Measurements from ENCODE around the gene SURF2. TPM values are rescaled to one million over a fixed set of nuclear protein-coding genes. Genes with fewer than 3 reads are reported as not detected.

SURF2 gene
- total and polyA plus RNA-seq, 9 of the 15 experiments (the other 6 are each of a cell fraction or from before 2014, with no cell fraction given), result 5.5 to 82.5 (median 21.3) TPM

DNA sequence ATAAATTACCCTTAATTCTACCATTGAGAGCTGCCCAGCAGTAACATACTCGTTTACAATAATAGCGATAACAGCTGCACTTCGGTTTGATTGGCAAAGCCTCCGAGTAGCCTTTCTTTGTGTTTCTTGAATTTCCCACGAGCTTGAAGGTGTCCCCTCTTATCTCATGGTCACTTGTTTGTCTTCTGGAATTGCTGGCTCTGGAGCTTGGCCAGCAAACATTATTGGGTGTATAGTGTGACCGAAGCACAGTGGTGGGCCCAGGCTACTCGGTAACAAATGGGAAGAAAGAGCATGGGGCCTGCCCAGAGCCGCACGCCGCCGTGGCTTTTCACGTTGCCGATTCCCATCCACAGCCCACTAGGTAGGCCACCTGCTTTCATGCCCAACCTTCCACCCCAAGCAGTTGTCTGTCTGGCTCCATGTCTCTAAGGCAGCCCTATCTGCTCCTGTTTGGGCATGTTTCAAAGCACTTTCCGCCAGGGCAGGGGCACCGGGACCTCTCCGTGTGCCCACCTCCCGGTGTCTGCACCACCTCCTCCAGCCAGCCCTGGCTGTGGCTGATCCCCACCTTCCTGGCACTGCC lies 28.5 kb downstream of the SURF2 start:
- ChIA-PET CTCF (ENCODE audit: low intra/inter-chr PET ratio) (no interaction called here), POLR2A (interaction anchor here (0.6 to 2.9 kb wide), 6 partner anchors 8 to 37 kb away, joined by 3 to 13 read pairs (median 4); partner anchors contain the start of genes MED22 and STKLD1)
- intact Hi-C loops (cut with micrococcal nuclease), result no loop called here
- ATAC-seq (no peak), FAIRE-seq (peak; percentile 32), DNase-seq (ENCODE audit: extremely low read depth in 1 of 4, low spot score in 3 of 4) (no peak)
- BruUV-seq (replicated peaks), result no TSS peak
- in situ Hi-C loops (cut with MboI), result no loop called here
- H2AFZ ChIP-seq (ENCODE audit: low read depth, low read length), result no peak overlapping the region
- H3K9ac ChIP-seq (ENCODE audit: insufficient read depth in 1 of 2, low read depth in 2 of 2, low read length in 2 of 2), result peak overlapping the region in 1 of 2 experiments; percentile 14; a peak in 1 of 4 replicates
- 36% methylated on average over 17 of the region's 17 CpGs for WGBS (ENCODE audit: insufficient coverage, low coverage, missing lambda C conversion rate)
- no peak overlapping the region for H3K27ac ChIP-seq (ENCODE audit: extremely low read depth, low read depth, low read length)
- peaks cover 0 to 14% of the 10 kb centered on the region in 2 experiments; a peak in 2 of 5 replicates for H3K4me1 ChIP-seq (replicated peaks in 1 of 2; ENCODE audit: control insufficient read depth in 2 of 2, insufficient read depth in 2 of 2, low read length in 2 of 2)
- no peaks in the 10 kb centered on the region for H3K79me2 ChIP-seq (ENCODE audit: control insufficient read depth, insufficient read depth, low read length)
- peaks cover 5% of the 10 kb centered on the region for H3K9me3 ChIP-seq (replicated peaks; ENCODE audit: control insufficient read depth, insufficient read depth, low read depth, low read length)
- no peak overlapping the region for H3K4me3 ChIP-seq
- H3K36me3 ChIP-seq (ENCODE audit: control insufficient read depth, insufficient read depth, low read length), result no peaks in the 10 kb centered on the region
- H3K27me3 ChIP-seq (ENCODE audit: control insufficient read depth in 2 of 2, insufficient read depth in 2 of 2, low read length in 2 of 2), result peaks cover 22 to 45% of the 10 kb centered on the region in 2 experiments; a peak in 4 of 5 replicates
- no peaks in the 10 kb centered on the region; the same call in 1 of the 2 replicates for H4K20me1 ChIP-seq (replicated peaks; ENCODE audit: control insufficient read depth, insufficient read depth, low read length)
- no peak overlapping the region for H3K4me2 ChIP-seq (ENCODE audit: insufficient read depth, low read length)
- no peak for TF ChIP-seq CREB1 (IDR thresholded peaks at IDR 0.05)
- TF ChIP-seq CREB1 (CRISPR knock-in tag; IDR thresholded peaks at IDR 0.05), result no peak
- no peak for TF ChIP-seq EP300 (IDR thresholded peaks at IDR 0.05; ENCODE audit: low read length)
- no peak for TF ChIP-seq NELFE (IDR thresholded peaks at IDR 0.05; ENCODE audit: insufficient read depth, insufficient read length)
- no peak for TF ChIP-seq PRMT5 (CRISPR knock-in tag; IDR thresholded peaks at IDR 0.05)
- TF ChIP-seq, protein P1, sequence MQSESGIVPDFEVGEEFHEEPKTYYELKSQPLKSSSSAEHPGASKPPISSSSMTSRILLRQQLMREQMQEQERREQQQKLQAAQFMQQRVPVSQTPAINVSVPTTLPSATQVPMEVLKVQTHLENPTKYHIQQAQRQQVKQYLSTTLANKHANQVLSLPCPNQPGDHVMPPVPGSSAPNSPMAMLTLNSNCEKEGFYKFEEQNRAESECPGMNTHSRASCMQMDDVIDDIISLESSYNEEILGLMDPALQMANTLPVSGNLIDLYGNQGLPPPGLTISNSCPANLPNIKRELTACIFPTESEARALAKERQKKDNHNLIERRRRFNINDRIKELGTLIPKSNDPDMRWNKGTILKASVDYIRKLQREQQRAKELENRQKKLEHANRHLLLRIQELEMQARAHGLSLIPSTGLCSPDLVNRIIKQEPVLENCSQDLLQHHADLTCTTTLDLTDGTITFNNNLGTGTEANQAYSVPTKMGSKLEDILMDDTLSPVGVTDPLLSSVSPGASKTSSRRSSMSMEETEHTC (IDR thresholded peaks at IDR 0.05), result no peak
- TF ChIP-seq ZNF174 (CRISPR knock-in tag; IDR thresholded peaks at IDR 0.05), result no peak
- TF ChIP-seq ZBTB17 (CRISPR knock-in tag; IDR thresholded peaks at IDR 0.05), result no peak
- TF ChIP-seq FOXA3 (CRISPR knock-in tag; conservative IDR thresholded peaks at IDR 0.05 in 1 of 2, IDR thresholded peaks at IDR 0.05 in 1 of 2), result no peak
- no peak for TF ChIP-seq JUN (IDR thresholded peaks at IDR 0.05; ENCODE audit: borderline replicate concordance, low read depth, low read length)
- no peak for TF ChIP-seq JUN (CRISPR knock-in tag; IDR thresholded peaks at IDR 0.05; ENCODE audit: borderline replicate concordance)
- no peak for TF ChIP-seq CCNT2 (IDR thresholded peaks at IDR 0.05; ENCODE audit: borderline replicate concordance, extremely low read depth, insufficient read length, low read depth, low read length)
- TF ChIP-seq KLF16 (IDR thresholded peaks at IDR 0.05), result no peak
- TF ChIP-seq, protein P2, sequence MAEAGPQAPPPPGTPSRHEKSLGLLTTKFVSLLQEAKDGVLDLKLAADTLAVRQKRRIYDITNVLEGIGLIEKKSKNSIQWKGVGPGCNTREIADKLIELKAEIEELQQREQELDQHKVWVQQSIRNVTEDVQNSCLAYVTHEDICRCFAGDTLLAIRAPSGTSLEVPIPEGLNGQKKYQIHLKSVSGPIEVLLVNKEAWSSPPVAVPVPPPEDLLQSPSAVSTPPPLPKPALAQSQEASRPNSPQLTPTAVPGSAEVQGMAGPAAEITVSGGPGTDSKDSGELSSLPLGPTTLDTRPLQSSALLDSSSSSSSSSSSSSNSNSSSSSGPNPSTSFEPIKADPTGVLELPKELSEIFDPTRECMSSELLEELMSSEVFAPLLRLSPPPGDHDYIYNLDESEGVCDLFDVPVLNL (CRISPR knock-in tag; IDR thresholded peaks at IDR 0.05; ENCODE audit: low read depth), result no peak
- no peaks in the 10 kb centered on the region for H3K9me1 ChIP-seq (ENCODE audit: control insufficient read depth, insufficient read depth, low read length)
